K562 (cell line): ENCODE measurements around the gene LTBP1. TPM values are rescaled to one million over a fixed set of nuclear protein-coding genes. Genes with fewer than 3 reads are reported as not detected.

Experiments
- CBX8 ChIP-seq: fragments of 200-600 bp; sonication (generic); IDR thresholded peaks from 2 replicates; pipeline ENCODE4 v1.6.1; 2012; ENCODE audit warnings: borderline replicate concordance, mixed run types, low read depth, mild to moderate bottlenecking, moderate library complexity, mixed read lengths, low read length, control low read depth, inconsistent platforms; ENCODE audit not compliant: poor library complexity, severe bottlenecking; ENCODE audit errors: extremely low read depth
- ETS2 ChIP-seq: IDR thresholded peaks from 2 replicates; pipeline ENCODE4 v1.6.1; 2016; ENCODE audit warnings: borderline replicate concordance, missing genetic modification characterization, mild to moderate bottlenecking, moderate library complexity, missing compliant biosample characterization; ENCODE audit not compliant: poor library complexity, severe bottlenecking
- ETV1 ChIP-seq: fragments of 450-650 bp; conservative IDR thresholded peaks from 2 replicates; pipeline ENCODE4 v1.6.1; 2016; ENCODE audit warnings: missing genetic modification characterization, control low read depth, low read depth, missing compliant biosample characterization
- HLTF ChIP-seq: fragments of 450-650 bp; IDR thresholded peaks from 2 replicates; pipeline ENCODE4 v1.6.1; 2016
- MEF2A ChIP-seq: IDR thresholded peaks from 2 replicates; pipeline ENCODE4 v1.6.1; 2011; ENCODE audit warnings: low read depth, mild to moderate bottlenecking, low read length, moderate library complexity; ENCODE audit not compliant: control insufficient read depth
- PRPF4 ChIP-seq: fragments of 200-400 bp; formaldehyde crosslinking; IDR thresholded peaks from one replicate; pipeline ENCODE4 v1.6.1; 2017; ENCODE audit warnings: low read length, low read depth, mild to moderate bottlenecking; ENCODE audit not compliant: insufficient read depth, poor library complexity, severe bottlenecking
- SAFB ChIP-seq: fragments of 200-400 bp; formaldehyde crosslinking; IDR thresholded peaks from 2 replicates; pipeline ENCODE4 v1.6.1; 2017; ENCODE audit warnings: low read depth, low read length, borderline replicate concordance
- SNIP1 ChIP-seq: fragments of 450-650 bp; IDR thresholded peaks from 2 replicates; pipeline ENCODE4 v1.7.1; 2017; ENCODE audit warnings: low read depth, mild to moderate bottlenecking
- SOX6 ChIP-seq: fragments of 450-650 bp; IDR thresholded peaks from 2 replicates; pipeline ENCODE4 v1.6.1; 2014; ENCODE audit warnings: mild to moderate bottlenecking
- SRSF9 ChIP-seq: fragments of 200-400 bp; formaldehyde crosslinking; IDR thresholded peaks from 2 replicates; pipeline ENCODE4 v1.6.1; 2017; ENCODE audit warnings: low read depth, low read length, borderline replicate concordance
- U2AF1 ChIP-seq: fragments of 200-400 bp; formaldehyde crosslinking; optimal IDR thresholded peaks from 2 replicates; pipeline ENCODE3; 2017; ENCODE audit warnings: mild to moderate bottlenecking, low read depth, low read length, moderate library complexity
- XRCC3 ChIP-seq: fragments of 450-650 bp; IDR thresholded peaks from 2 replicates; pipeline ENCODE4 v1.6.1; 2017; ENCODE audit warnings: mild to moderate bottlenecking, moderate library complexity
- ZNF165 ChIP-seq: fragments of 250-450 bp; sonication (Bioruptor Pico); IDR thresholded peaks from 2 replicates; pipeline ENCODE4 v1.4.0; 2020; ENCODE audit warnings: borderline replicate concordance
- ZNF184 ChIP-seq: sonication (generic); formaldehyde crosslinking; IDR thresholded peaks from 2 replicates; pipeline ENCODE4 v1.5.0; 2020; ENCODE audit warnings: missing genetic modification reagents
- ZNF3 ChIP-seq: fragments of 250-450 bp; sonication (Bioruptor Pico); IDR thresholded peaks from 2 replicates; pipeline ENCODE4 v1.5.0; 2021; ENCODE audit warnings: mild to moderate bottlenecking, moderate library complexity
- ZNF316 ChIP-seq: fragments of 450-650 bp; IDR thresholded peaks from 2 replicates; pipeline ENCODE4 v1.6.1; 2016
- ZNF592 ChIP-seq: fragments of 450-650 bp; IDR thresholded peaks from 2 replicates; pipeline ENCODE4 v1.6.1; 2017; ENCODE audit warnings: antibody characterized with exemption, mild to moderate bottlenecking
- polyA plus RNA-seq, 8 experiments: library from polyadenylated mRNA; depleted of rRNA in 4 of 8; stranded (reverse) in 5 of 8; unstranded in 3 of 8; fragments of >200 nt; fragmentation: Nextera tagmentation in 2 of 8; fragmentation: Illumina TruSeq in 1 of 8; extraction: Ambion mirVana in 2 of 8; extraction: Trizol in 1 of 8; gene quantifications; 2 replicates each; pipeline versions ENCODE4 v1.2.1 to v1.2.3, GENCODE V29; 2011 to 2014; ENCODE audit warnings: inconsistent platforms in 1 of 8, missing spikeins in 1 of 8
- total RNA-seq, 7 experiments: library from RNA; depleted of rRNA in 6 of 7; stranded (reverse); fragments of >200 nt in 6 of 7; fragmentation: Illumina TruSeq in 2 of 7; extraction: Trizol in 2 of 7; gene quantifications; 2 replicates each; pipeline versions ENCODE4 v1.2.1 to v1.2.3, GENCODE V29; 2011 to 2021; ENCODE audit warnings: low replicate concordance in 1 of 7

Gene LTBP1
- total and polyA plus RNA-seq, 9 of the 15 experiments (the other 6 are each of a cell fraction or from before 2014, with no cell fraction given), result 3.6 to 16.4 (median 8.5) TPM

GRCh38 chr2:33274524-33274923 lies 327.8 kb downstream of the LTBP1 start (continued):
- TF ChIP-seq ETS2 (tag) (no peak), HLTF (no peak), CBX8 (no peak), ZNF165 (CRISPR knock-in tag) (no peak), ZNF3 (CRISPR knock-in tag) (no peak), SOX6 (peak; percentile 36; the same call in 1 of the 2 replicates), ZNF316 (no peak), PRPF4 (no peak), SNIP1 (no peak), XRCC3 (no peak), SAFB (no peak), ZNF592 (0 out of 2 replicates have a peak, but pooled peaks have one; percentile 43), U2AF1 (no peak), ETV1 (tag) (no peak), MEF2A (no peak), ZNF184 (CRISPR knock-in tag) (no peak), SRSF9 (no peak)
